Type B pancreatic cell (in vitro differentiated cells): ENCODE measurements around the gene PSAT1. TPM values are rescaled to one million over a fixed set of nuclear protein-coding genes. Genes with fewer than 3 reads are reported as not detected.
A peak's percentile ranks its signal among the peaks of the same experiment; 100 is the strongest.
"Not testable (repeated sequence)": the region's sequence is repeated elsewhere in the genome, so short reads cannot be mapped to it uniquely, and the experiment has no call there.

ENCODE experiments used
- DNase-seq: peaks from one replicate; pipeline ENCODE4 v3.0.0; 2021; ENCODE audit warnings: mixed read lengths; ENCODE audit not compliant: unreplicated experiment; ENCODE audit errors: extremely low spot score
- H3K27ac Mint-ChIP-seq: 2 replicates; pipeline ENCODE4 v1.8.0; 2021; ENCODE audit warnings: mild to moderate bottlenecking, mixed read lengths
- H3K27me3 Mint-ChIP-seq: 2 replicates; pipeline ENCODE4 v1.8.0; 2021; ENCODE audit warnings: mixed read lengths
- H3K36me3 Mint-ChIP-seq: 2 replicates; pipeline ENCODE4 v1.8.0; 2021; ENCODE audit warnings: mixed read lengths
- H3K4me1 Mint-ChIP-seq: one replicate; pipeline ENCODE4 v1.8.0; 2021; ENCODE audit warnings: mixed read lengths; ENCODE audit not compliant: unreplicated experiment
- H3K4me3 Mint-ChIP-seq: 2 replicates; pipeline ENCODE4 v1.8.0; 2021; ENCODE audit warnings: mild to moderate bottlenecking, mixed read lengths
- H3K9me3 Mint-ChIP-seq: 2 replicates; pipeline ENCODE4 v1.8.0; 2021; ENCODE audit warnings: mixed read lengths
- total RNA-seq: library from RNA; stranded (reverse); gene quantifications from 2 replicates; pipeline ENCODE4 v1.2.1, GENCODE V29; 2021; ENCODE audit warnings: low replicate concordance
- TF ChIP-seq, protein P1 (sequence below): fragments of 200-600 bp; sonication (generic); conservative IDR thresholded peaks from 2 replicates; pipeline ENCODE4 v1.5.0; 2021; ENCODE audit warnings: antibody characterized with exemption, mild to moderate bottlenecking

The PSAT1 gene
- total RNA-seq, 1 donor from 2014 or later: 74.2 TPM

DNA sequence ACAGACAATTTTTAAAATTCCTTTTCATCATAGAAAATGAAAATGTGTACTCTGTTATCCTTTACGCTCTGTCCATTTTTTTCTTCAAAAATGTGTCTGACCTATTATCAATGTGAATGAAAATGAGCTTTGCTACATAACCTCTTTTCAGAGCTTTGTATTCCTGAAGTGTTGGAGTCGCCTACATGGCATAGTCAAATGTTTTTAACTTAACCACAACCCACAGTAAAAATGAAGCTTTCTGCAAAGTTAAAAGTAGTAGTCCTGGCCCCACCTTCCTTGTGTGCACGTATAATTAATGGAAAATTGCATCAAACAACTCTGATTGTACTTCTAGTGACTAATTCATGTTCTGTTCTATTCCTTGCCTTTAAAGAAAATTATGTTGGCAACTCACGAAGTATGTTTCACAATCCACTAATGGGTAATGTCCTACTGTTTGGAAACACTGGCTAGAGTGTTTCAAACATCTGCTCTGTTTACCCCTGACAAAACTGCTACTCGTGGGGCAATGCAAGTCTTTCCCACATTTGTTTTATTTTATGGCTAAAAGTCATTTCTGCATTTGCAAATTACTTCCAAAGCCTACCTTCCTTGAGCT, 18.6 kb upstream of the PSAT1 start:
- no peak for DNase-seq
- H3K9me3 Mint-ChIP-seq: no peaks in the 10 kb centered on the region
- H3K27ac Mint-ChIP-seq: no peak overlapping the region
- H3K27me3 Mint-ChIP-seq: no peaks in the 10 kb centered on the region
- H3K4me3 Mint-ChIP-seq: no peak overlapping the region
- H3K36me3 Mint-ChIP-seq: no peaks in the 10 kb centered on the region
- H3K4me1 Mint-ChIP-seq: peaks cover 14% of the 10 kb centered on the region
- TF ChIP-seq, protein P1, sequence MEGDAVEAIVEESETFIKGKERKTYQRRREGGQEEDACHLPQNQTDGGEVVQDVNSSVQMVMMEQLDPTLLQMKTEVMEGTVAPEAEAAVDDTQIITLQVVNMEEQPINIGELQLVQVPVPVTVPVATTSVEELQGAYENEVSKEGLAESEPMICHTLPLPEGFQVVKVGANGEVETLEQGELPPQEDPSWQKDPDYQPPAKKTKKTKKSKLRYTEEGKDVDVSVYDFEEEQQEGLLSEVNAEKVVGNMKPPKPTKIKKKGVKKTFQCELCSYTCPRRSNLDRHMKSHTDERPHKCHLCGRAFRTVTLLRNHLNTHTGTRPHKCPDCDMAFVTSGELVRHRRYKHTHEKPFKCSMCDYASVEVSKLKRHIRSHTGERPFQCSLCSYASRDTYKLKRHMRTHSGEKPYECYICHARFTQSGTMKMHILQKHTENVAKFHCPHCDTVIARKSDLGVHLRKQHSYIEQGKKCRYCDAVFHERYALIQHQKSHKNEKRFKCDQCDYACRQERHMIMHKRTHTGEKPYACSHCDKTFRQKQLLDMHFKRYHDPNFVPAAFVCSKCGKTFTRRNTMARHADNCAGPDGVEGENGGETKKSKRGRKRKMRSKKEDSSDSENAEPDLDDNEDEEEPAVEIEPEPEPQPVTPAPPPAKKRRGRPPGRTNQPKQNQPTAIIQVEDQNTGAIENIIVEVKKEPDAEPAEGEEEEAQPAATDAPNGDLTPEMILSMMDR: no peak

DNA sequence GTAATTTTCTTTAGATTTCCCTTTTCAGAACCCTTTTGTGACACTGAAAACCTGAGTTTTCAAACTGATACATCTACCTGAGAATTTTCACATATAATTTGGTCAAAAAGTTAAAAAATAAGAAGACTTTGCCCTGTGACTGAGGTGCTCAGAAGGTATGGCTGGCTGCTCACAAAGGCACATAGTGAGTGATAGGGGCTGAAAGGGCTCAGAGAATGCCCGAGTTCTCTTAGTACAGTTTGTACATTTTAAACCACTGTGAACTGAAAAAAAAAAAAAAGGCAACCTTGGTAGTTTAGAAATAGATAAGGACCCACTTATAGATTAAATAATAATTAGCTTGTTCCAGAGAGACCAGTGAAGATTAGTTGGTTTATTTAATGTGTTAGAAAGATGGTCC, 18.1 kb upstream of the PSAT1 start:
- Mint-ChIP-seq H3K27me3 (no peaks in the 10 kb centered on the region), H3K9me3 (no peaks in the 10 kb centered on the region), H3K4me3 (no peak overlapping the region), H3K36me3 (no peaks in the 10 kb centered on the region), H3K4me1 (peaks cover 14% of the 10 kb centered on the region), H3K27ac (no peak overlapping the region)
- DNase-seq: no peak
- TF ChIP-seq, protein P1: no peak

DNA sequence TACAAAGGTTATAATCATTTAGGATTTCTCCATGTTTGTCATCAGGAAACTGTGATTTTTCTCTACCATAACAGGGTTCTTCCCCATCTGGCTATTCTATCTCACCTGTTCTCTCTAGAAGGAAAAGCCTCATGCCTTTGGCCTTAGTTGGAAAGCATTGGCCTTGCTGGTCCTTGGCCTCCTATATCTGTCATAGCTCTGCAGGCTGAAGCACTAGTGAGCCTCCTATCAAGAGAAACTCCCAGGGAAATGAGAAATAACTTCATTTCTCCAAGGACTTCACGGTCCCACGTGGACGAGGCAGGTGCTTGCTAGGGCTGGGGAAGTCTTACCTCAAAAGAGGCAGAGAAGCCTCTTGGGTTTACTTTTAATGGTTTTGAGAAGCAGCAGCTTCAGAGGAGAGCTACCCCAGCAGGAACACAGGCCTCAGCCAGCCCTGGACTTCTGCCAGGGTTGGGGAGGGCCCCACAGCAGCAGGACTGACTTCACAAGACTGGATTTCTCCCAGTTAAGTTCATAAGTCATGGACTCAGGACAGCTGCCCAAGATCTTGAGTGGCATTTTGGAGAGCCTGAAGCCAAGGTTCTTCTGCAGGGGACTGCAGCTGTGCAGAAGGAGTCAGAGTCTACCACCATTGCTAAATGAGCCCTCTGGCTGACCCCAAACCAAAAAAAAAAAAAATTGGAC, 15.8 kb upstream of the PSAT1 start:
- H3K9me3 Mint-ChIP-seq: no peaks in the 10 kb centered on the region
- H3K36me3 Mint-ChIP-seq: no peaks in the 10 kb centered on the region
- no peak overlapping the region for H3K4me3 Mint-ChIP-seq
- H3K27ac Mint-ChIP-seq: peak overlapping the region; percentile 21
- H3K4me1 Mint-ChIP-seq: peaks cover 14% of the 10 kb centered on the region
- H3K27me3 Mint-ChIP-seq: no peaks in the 10 kb centered on the region
- no peak for DNase-seq
- TF ChIP-seq, protein P1: no peak

DNA sequence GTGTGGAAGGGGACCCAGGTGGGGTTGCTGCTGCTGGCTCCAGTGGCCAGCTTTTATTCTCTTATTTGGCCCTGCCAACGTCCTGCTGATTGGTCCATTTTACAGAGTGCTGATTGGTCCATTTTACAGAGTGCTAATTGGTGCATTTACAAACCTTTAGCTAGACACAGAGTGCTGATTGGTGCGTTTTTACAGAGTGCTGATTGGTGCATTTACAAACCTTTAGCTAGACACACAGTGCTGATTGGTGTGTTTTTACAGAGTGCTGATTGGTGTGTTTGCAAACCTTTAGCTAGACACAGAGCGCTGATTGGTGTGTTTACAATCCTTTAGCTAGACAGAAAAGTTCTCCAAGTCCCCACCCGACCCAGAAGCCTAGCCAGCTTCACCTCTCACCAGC, 12.7 kb upstream of the PSAT1 start:
- H3K27ac Mint-ChIP-seq, DNase-seq, H3K27me3 Mint-ChIP-seq, H3K4me3 Mint-ChIP-seq, H3K36me3 Mint-ChIP-seq, H3K9me3 Mint-ChIP-seq: not testable (repeated sequence)
- peaks cover 16% of the 10 kb centered on the region for H3K4me1 Mint-ChIP-seq

DNA sequence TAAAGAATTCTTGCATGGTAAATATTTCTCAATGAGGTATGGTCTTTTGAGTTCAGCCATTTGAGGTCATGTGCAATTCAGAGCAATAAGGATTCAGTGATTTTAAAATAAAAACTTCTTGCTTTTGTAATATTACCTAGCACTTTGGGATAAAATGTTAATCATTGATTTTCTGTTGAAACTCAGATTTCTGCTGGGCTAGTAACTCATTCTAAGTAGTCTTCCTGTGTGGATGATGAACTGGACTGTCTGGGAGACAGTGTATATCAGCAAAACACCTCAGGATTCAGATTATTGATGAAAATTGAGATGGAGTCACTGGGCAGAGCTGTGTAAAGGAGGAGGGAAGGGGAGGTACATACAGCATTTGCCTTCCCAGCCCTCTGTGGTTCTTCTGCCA, 10.8 kb upstream of the PSAT1 start:
- Mint-ChIP-seq H3K36me3 (no peaks in the 10 kb centered on the region), H3K4me3 (no peak overlapping the region), H3K27me3 (no peaks in the 10 kb centered on the region), H3K9me3 (peaks cover 5% of the 10 kb centered on the region), H3K4me1 (peaks cover 16% of the 10 kb centered on the region), H3K27ac (peak overlapping the region; percentile 53)
- TF ChIP-seq, protein P1: no peak
- no peak for DNase-seq

DNA sequence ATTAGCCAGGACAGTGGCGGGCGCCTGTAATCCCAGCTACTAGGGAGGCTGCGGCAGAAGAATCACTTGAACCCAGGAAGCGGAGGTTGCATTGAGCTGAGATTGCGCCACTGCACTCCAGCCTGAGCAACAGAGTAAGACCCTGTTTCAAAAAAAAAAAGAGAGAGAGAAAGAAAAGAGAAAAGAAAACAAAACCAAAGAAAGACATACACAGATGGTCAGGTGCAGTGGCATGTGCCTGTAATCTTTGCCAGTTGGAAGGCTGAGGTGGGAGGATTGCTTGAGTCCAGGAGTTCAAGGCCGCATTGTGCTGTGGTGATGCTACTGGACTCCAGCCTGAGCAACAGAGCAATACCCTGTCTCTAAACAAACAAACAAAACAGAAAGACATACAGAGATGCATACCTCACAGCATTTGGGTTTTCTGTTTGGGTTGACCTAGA, 10.0 kb upstream of the PSAT1 start:
- Mint-ChIP-seq H3K4me3 (no peak overlapping the region), H3K4me1 (peaks cover 21% of the 10 kb centered on the region), H3K36me3 (no peaks in the 10 kb centered on the region), H3K9me3 (peaks cover 5% of the 10 kb centered on the region), H3K27me3 (no peaks in the 10 kb centered on the region), H3K27ac (peak overlapping the region; percentile 53)
- TF ChIP-seq, protein P1: no peak
- DNase-seq: no peak
